Embryonic facial prominence (tissue), 1 donor: ENCODE results near the gene FZD4.

Experiments
- DNase-seq: peaks from one replicate; pipeline ENCODE4 v3.0.0-alpha.2; 2016; ENCODE audit errors: extremely low spot score

Gene FZD4

DNA sequence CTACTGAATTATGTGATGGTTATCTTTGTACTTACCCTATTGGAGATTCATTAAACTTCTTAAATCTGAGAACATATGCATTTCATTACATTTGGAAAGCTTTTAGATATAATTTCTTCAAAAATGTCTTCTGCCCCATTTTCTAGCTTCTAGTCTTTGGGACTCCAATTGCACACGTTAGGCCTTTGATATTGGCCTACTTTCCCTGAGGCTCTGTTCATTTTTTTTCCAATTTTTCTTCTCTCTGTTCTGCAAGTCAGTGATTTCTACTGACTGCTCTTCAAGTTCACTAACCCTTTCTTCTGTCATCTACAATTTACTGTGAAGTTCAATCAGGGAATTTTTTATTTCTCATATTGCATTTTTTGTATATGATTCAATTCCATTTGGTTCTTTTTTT lies 43.0 kb downstream of the FZD4 start:
- DNase-seq: no peak

DNA sequence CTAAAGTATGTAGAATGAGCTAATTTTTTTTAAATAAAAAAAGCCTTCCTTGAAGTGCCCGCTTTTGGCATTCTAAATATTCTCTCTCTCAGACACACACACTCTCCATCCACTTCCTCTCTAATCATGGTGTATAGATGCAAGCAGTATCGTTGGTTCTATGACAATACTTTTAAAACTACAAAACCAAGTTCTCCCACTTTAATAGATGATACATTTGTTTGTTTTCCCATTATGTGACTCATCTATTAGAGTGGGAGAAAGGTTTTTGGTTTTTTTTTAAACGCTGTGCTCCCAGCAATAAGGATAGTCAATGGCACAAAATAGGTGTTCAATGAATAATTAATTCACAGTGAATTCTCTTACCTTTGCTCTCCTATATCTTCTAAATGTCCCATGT lies 44.6 kb downstream of the FZD4 start:
- no peak for DNase-seq

DNA sequence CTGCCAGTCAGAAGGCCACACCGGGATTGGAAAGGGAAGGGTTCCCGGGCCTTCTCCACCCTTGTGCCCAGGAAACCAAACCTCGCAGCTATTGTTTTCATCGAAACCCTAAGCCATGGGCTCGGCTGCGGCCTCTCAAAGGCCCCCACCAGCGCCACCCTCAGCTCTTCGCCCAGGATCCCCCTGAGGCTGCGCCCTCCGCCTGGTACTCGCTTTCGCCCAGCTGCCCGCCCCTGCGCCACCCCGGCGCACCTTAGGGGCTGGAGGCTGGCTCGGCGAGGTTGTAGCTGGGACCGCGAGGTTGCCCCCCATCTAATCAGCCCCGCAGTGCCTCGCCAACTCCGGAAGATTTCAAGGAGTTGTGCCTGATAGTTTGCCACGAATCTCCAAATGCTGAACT lies 49.0 kb downstream of the FZD4 start:
- no peak for DNase-seq

DNA sequence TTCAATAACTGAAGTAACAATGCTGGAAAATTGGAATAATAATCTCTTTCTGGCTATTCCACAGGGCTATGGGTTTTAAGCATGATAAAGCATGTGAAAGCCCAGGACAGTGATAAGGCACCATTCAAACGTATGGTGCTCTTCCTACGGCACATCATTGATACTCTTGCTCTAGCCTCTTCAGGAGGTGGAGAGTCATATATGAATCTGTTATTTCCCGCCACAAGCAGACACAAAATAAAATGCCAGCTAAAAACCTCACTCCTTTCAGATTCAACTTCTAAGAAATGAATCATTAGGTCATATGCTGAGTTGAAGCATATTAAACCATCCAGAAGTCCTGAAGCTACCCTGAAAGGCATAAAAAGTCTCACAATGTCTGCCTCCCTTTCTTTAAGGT lies 49.9 kb downstream of the FZD4 start:
- DNase-seq: no peak

DNA sequence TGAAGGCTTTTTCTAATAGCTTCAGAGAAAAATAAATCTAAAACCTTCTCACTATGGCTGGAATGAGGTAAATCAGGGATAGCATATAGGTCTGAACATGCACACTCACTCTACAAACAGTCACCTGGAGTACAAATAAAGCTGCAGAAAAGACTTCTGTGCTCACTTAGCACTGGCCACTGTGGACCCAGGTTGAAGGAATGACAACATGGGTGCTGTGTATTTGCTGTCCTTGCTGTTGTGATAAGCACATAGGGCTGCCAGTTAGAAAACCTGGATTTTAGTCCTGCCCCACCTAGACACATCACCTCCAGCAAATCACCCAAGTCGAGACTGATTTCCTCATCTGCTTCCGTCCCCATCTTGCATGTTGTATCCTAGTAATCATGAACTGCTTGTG lies 51.2 kb downstream of the FZD4 start:
- no peak for DNase-seq

DNA sequence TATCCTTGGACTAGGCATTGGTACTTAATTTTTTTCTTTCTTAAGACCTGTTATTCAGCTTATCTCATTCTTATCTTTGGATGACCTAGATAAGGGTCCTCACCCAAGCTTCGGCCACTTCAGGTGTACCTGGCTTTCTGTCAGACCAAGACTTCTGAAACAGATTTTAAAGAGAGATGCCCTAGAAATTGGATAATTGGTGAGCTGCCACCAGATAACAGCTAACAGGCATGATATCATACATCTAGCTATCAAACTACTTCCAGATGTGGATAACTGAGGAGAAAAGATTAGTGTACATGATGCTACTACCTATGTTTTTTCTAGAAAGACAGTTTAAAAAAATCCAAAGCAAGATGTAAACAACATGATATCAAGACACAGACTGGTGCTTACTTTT lies 52.9 kb downstream of the FZD4 start:
- DNase-seq: no peak

DNA sequence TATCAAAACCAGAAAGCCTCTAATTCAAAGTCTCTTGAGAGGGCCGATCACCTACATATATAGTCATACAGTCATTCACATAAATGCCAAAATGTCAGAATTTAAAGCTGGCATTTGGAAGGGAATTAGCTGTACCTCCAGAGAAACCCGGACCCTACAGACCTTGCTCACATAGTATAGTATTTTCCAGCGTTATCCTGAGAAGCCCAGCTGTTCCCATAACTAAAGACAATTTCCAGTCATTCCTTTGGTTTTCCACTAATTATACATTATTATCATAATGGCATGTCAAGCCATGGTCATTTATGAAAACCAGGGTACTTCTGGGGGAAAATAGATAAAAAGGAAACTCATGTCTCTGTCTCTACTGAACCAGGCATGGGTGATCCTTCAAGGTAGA lies 53.6 kb downstream of the FZD4 start:
- DNase-seq: no peak

DNA sequence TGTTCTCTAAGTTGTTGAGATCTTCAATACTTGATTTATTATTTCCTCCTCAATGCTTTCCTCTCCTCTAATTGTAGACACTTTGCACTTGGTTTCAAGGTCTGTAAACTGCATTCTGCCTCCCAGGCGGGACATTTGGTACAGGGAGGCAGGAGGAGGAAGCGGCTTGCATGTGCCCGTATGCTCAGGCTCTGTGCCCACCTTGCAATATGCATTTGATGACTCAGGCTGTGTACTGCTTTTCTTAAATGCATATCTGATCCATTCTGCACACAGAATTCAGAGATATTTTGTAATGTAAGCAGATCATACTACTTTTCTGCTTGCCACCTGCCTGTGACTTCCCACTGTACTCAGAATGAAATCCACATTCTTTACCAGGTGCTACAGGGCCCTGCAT lies 55.0 kb downstream of the FZD4 start:
- no peak for DNase-seq

DNA sequence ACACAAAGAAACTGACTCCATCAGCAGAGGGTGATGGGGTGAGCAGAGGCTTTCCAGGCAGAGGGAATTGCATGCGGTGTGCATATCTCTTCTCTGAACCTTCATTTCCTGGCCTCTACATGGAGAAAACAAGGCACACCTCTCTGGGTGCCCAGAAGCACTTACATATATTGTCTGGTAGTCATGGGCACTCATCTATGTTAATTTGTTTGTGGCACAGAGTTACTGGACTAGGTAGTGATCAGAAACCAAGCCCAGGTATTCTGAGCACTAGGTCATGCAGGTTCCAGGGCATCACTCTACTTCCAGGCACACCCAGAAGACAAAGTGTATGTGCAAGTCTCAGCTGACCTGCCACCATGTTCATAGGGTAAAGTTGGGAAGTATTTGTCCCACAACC lies 56.5 kb downstream of the FZD4 start:
- no peak for DNase-seq

DNA sequence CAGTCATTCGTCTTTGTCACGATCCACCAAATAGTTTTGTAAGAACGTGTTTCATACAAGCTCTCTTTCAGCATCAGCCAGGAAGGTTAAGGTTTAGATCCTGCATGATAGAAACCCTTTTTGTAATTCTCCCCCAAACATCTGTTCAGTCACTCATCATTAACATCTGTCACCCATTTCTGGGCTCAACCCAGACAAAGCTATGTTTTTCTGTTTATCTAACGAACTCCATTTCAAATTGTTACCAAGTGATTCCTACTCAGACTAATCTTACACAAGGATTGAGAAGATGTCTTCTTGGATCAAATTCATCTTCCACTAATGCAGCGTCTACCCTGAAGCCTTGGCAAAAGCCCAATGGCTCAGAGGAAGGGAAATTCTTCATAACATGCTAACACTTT lies 58.8 kb downstream of the FZD4 start:
- DNase-seq: peak; percentile 21
